Epithelial cell of proximal tubule (primary cell): ENCODE results near the gene FLG. TPM values are rescaled to one million over a fixed set of nuclear protein-coding genes. Genes with fewer than 3 reads are reported as not detected.
A peak's percentile ranks its signal among the peaks of the same experiment; 100 is the strongest.

ENCODE experiments used
- DNase-seq: peaks from one replicate; pipeline ENCODE4 v3.0.0-alpha.2; 2011; ENCODE audit warnings: low read depth
- H3K4me3 ChIP-seq: 2 replicates; pipeline ENCODE4 v1.5.1; 2011; ENCODE audit warnings: low read depth, mild to moderate bottlenecking, low read length
- CTCF ChIP-seq: conservative IDR thresholded peaks from 2 replicates; pipeline ENCODE4 v1.5.1; 2012; ENCODE audit warnings: low read depth, mild to moderate bottlenecking, low read length
- total RNA-seq: library from RNA; depleted of rRNA; stranded (reverse); fragments of >200 nt; gene quantifications from 2 replicates; pipeline ENCODE4 v1.2.3, GENCODE V29; 2015

FLG gene
- total RNA-seq, 1 donor from 2014 or later = not detected

GRCh38 chr1:152348447-152348846 is 23.4 kb upstream of the FLG start:
- H3K4me3 ChIP-seq = no peak overlapping the region
- no peak for DNase-seq

GRCh38 chr1:152347116-152347728 is 22.2 kb upstream of the FLG start:
- H3K4me3 ChIP-seq = no peak overlapping the region
- DNase-seq = peak; percentile 12
- peak; percentile 92 for TF ChIP-seq CTCF

More at GRCh38 chr1:152348447-152348846, 23.4 kb upstream of the FLG start:
- peak; percentile 40 for TF ChIP-seq CTCF

DNA sequence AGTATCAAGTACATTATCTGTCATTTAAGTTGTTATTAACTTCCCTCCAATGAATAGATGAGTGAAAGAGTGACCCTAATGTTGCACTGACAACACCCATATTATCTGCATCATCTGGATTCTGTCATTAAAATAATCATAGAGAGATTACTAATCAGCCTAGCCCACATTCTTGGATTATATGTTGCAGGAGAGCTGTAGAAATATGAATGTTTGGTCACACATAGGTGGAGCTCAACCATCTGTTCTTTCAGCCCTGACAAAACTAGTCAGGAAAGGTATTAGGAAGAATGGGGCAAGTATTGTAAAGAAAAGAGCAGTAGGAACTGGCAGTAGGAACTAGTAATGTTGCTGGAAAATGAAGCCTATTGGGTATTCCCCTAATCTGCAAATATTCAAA is 19.4 kb upstream of the FLG start:
- H3K4me3 ChIP-seq = no peak overlapping the region
- TF ChIP-seq CTCF = no peak
- DNase-seq = no peak

DNA sequence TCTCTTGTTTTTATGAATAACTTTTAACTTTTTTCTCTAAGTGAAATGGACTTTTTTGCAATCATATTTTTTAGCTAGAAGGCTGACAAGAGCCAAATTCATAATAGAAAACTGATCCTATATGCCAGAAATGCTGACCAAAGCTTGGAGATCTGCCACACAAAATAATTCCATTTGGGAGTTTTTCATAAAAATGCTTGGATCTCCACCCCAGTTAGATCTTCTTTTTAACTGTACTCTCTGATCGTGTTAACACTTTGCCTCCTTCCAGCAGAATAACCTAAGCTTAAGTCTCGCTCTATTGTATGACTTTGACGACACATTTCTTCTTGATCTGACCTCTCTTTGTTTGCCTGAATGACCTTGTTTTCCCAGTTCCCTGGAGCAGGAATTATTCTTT is 18.0 kb upstream of the FLG start:
- DNase-seq = no peak
- H3K4me3 ChIP-seq = no peak overlapping the region
- no peak for TF ChIP-seq CTCF

DNA sequence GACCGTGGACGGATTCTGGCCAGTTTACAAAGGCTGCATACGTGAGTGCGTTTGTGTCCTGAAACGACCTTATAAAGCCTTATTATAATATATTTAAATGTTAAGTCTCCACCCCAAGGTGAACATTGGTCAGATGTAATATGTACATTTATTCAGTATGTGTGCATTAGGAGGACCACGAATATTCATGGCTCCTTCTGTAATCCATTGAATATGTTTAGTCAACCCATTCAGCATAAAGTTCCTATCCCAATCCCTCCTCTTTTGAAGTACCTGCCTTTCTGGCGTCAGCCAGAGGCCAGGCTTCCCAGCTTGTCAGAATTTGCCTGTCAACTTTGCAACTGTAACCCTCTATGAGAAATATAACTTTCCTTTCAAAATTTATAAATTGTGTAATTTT is 10.4 kb upstream of the FLG start:
- DNase-seq = no peak
- H3K4me3 ChIP-seq = no peak overlapping the region
- TF ChIP-seq CTCF = no peak

DNA sequence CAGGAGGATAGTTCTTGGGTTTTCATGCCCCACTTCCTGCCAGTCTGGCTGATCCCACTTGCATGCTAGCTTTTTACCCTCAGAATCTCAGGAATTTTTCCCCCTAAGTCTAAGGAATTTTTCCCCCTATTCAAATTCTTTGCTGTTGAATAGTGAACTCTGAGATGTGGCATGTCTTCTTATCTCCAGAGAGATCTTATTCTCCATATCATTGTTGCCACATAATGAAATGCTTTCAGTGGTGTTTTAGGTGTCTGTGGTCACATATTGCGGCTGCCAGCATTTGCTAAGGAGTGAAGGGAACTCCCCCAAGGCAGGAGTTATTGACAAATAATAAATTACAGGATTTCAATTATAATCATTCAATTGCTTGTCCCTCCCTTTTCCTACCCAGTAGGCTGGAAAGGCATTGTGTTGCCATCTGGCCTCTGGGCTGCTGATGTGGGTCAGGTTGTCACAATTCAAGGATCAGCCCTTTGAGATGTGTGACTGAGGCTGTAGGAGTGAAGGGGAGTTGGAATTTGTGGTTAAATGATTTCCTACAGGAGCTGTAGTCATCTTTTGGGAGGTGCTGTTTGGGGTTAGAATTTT is 3.9 kb upstream of the FLG start:
- peak; percentile 44 for DNase-seq
- TF ChIP-seq CTCF = no peak
- H3K4me3 ChIP-seq = no peak overlapping the region

- TF ChIP-seq CTCF = no peak
- no peak overlapping the region for H3K4me3 ChIP-seq
- DNase-seq = no peak
Observed at GRCh38 chr1:152313970-152314369, 11.1 kb downstream of the FLG start.
